Measurements from ENCODE around the gene DHODH. TPM values are rescaled to one million over a fixed set of nuclear protein-coding genes. Genes with fewer than 3 reads are reported as not detected.

The DHODH gene
- total and polyA plus RNA-seq, 2 of the 8 experiments (the other 6 are each of a cell fraction or from before 2014, with no cell fraction given) = 9.1 to 19.4 TPM

DNA sequence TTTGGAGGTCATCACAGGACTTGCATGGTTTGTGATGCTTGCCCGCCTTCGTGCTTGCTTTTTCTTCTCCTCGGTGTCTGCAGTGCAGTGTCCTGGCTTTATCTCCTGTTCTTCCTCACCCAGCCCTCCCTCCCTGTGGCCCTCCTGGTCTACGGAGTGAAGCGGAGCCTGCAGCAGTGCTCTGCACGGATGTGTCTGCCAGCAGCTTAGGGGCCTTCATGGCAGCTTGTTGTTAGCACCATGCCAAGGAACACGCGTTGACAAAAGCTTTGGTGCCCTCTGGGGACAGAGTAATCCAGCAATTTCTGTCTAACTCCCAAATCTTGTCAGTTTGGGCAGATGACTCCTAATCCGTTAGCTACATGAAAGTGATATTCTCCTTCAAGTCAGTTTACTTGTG, 9.9 kb downstream of the DHODH start (continued):
- TF ChIP-seq RAD21 (IDR thresholded peaks at IDR 0.05 in 1 of 2, conservative IDR thresholded peaks at IDR 0.05 in 1 of 2; ENCODE audit: low read depth in 2 of 2, low read length in 2 of 2) (no peak), CHD2 (IDR thresholded peaks at IDR 0.05; ENCODE audit: low read length) (no peak), TBP (IDR thresholded peaks at IDR 0.05; ENCODE audit: low read depth, low read length) (no peak), SRF (IDR thresholded peaks at IDR 0.05; ENCODE audit: low read depth, low read length) (no peak)
- TF ChIP-seq, protein P1, sequence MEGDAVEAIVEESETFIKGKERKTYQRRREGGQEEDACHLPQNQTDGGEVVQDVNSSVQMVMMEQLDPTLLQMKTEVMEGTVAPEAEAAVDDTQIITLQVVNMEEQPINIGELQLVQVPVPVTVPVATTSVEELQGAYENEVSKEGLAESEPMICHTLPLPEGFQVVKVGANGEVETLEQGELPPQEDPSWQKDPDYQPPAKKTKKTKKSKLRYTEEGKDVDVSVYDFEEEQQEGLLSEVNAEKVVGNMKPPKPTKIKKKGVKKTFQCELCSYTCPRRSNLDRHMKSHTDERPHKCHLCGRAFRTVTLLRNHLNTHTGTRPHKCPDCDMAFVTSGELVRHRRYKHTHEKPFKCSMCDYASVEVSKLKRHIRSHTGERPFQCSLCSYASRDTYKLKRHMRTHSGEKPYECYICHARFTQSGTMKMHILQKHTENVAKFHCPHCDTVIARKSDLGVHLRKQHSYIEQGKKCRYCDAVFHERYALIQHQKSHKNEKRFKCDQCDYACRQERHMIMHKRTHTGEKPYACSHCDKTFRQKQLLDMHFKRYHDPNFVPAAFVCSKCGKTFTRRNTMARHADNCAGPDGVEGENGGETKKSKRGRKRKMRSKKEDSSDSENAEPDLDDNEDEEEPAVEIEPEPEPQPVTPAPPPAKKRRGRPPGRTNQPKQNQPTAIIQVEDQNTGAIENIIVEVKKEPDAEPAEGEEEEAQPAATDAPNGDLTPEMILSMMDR (IDR thresholded peaks at IDR 0.05; ENCODE audit: control extremely low read depth in 1 of 3, insufficient read depth in 1 of 3, low read depth in 1 of 3, low read length in 3 of 3) = no peak
